Sigmoid colon (tissue), 7 donors: ENCODE measurements around the gene ERCC3. TPM values are rescaled to one million over a fixed set of nuclear protein-coding genes. Genes with fewer than 3 reads are reported as not detected.

Experiments
- DNase-seq: peaks from one replicate; pipeline ENCODE4 v3.0.0-alpha.2; 2019
- H3K27ac ChIP-seq, 4 donors: fragments of 200-600 bp; sonication (generic); one replicate each; pipeline ENCODE4 v1.5.1; 2016 to 2019; ENCODE audit warnings: mild to moderate bottlenecking in 1 of 4
- H3K27me3 ChIP-seq, 3 donors: fragments of 200-600 bp; sonication (generic); one replicate each; pipeline ENCODE4 v1.5.1; 2019; ENCODE audit warnings: mild to moderate bottlenecking in 1 of 3
- H3K36me3 ChIP-seq, 4 donors: fragments of 200-600 bp; sonication (generic); one replicate each; pipeline ENCODE4 v1.5.1; 2016 to 2019
- H3K4me1 ChIP-seq, 4 donors: fragments of 200-600 bp; sonication (generic); one replicate each; pipeline ENCODE4 v1.5.1; 2017 to 2019
- H3K4me3 ChIP-seq, 4 donors: fragments of 200-600 bp; sonication (generic); one replicate each; pipeline ENCODE4 v1.5.1; 2017 to 2019; ENCODE audit warnings: mild to moderate bottlenecking in 2 of 4, moderate library complexity in 1 of 4
- H3K9me3 ChIP-seq, 4 donors: fragments of 200-600 bp in 3 of 4; sonication (generic) in 3 of 4; one replicate each; pipeline versions ENCODE4 v1.5.1 to v1.6.1; 2013 to 2019
- EP300 ChIP-seq, 4 donors: sonication (generic); formaldehyde crosslinking; IDR thresholded peaks; one replicate each; pipeline ENCODE4 v1.6.1; 2017; ENCODE audit warnings: antibody characterized with exemption in 4 of 4
- POLR2A ChIP-seq, 2 donors: fragments of 450-650 bp; IDR thresholded peaks; one replicate each; pipeline ENCODE4 v1.6.1; 2016; ENCODE audit warnings: antibody characterized with exemption in 2 of 2, mild to moderate bottlenecking in 2 of 2, moderate library complexity in 2 of 2
- POLR2AphosphoS5 ChIP-seq, 4 donors: sonication (generic); formaldehyde crosslinking; IDR thresholded peaks; one replicate each; pipeline ENCODE4 v1.6.1; 2017; ENCODE audit warnings: antibody characterized with exemption in 4 of 4
- WGBS, 2 donors: extraction: QIAGEN DNeasy Blood & Tissue Kit; methylation state at CpG; one replicate each; pipeline ENCODE4 v1.1.7; 2013; 5-methylcytosine and 5-hydroxymethylcytosine counted together
- intact Hi-C: fragments of 100-400 bp; cut with DNase I; formaldehyde crosslinking; loops from one replicate; pipeline ENCODE4 v1.15.1; 2023
- polyA plus RNA-seq, 3 donors: library from polyadenylated mRNA; stranded (reverse); fragments of 200-250 nt; gene quantifications; one replicate each; pipeline ENCODE4 v1.2.3, GENCODE V29; 2013
- total RNA-seq, 4 donors: library from RNA; depleted of rRNA; stranded (reverse); fragments of >200 nt; gene quantifications; one replicate each; pipeline ENCODE4 v1.1.0, GENCODE V29; 2016
- TF ChIP-seq, protein P1 (sequence below), 4 experiments: fragments of 450-650 bp in 3 of 4; fragments of 200-600 bp in 1 of 4; IDR thresholded peaks; one replicate each; pipeline ENCODE4 v1.5.1; 2016 to 2019; ENCODE audit warnings: antibody characterized with exemption in 4 of 4, mild to moderate bottlenecking in 3 of 4, moderate library complexity in 2 of 4
- donor health status: healthy with polysubstance abuse.
- donor health status: Bipolar disorder and iron deficiency.
- donor health status: healthy.

Gene ERCC3
- total and polyA plus RNA-seq, 7 donors: 15.6 to 44.8 (median 31.7) TPM

DNA sequence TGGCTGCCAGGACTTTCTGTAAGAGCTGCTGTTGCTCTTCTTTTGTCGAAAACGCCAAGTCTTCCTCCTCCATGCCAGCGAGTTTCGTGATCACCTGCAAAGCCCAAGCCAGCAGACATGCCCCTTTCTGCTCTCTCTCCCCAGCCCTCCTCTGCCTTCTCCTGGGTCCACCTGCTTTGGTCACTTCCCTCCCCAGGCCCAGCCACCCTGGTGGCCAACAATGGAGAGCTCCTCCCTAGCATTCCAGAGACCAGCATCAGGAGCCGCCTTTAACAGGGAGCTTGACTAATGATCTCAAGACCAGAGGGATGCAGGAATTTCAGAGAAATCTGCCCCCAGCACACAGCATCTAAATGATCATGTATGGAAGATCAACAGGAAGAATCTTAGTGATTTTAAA lies 34.6 kb downstream of the ERCC3 start:
- peaks cover 6 to 81% (median 31%) of the 10 kb centered on the region in 4 donors for H3K36me3 ChIP-seq
- TF ChIP-seq EP300 (IDR thresholded peaks at IDR 0.05) (no peak), POLR2A (IDR thresholded peaks at IDR 0.05) (no peak), POLR2AphosphoS5 (IDR thresholded peaks at IDR 0.05) (no peak)
- TF ChIP-seq, protein P1, sequence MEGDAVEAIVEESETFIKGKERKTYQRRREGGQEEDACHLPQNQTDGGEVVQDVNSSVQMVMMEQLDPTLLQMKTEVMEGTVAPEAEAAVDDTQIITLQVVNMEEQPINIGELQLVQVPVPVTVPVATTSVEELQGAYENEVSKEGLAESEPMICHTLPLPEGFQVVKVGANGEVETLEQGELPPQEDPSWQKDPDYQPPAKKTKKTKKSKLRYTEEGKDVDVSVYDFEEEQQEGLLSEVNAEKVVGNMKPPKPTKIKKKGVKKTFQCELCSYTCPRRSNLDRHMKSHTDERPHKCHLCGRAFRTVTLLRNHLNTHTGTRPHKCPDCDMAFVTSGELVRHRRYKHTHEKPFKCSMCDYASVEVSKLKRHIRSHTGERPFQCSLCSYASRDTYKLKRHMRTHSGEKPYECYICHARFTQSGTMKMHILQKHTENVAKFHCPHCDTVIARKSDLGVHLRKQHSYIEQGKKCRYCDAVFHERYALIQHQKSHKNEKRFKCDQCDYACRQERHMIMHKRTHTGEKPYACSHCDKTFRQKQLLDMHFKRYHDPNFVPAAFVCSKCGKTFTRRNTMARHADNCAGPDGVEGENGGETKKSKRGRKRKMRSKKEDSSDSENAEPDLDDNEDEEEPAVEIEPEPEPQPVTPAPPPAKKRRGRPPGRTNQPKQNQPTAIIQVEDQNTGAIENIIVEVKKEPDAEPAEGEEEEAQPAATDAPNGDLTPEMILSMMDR (IDR thresholded peaks at IDR 0.05): no peak
- H3K4me3 ChIP-seq: no peak overlapping the region
- 97 to 98% methylated on average over 5 of the region's 5 CpGs for WGBS, 2 donors
- no peak for DNase-seq
- no peaks in the 10 kb centered on the region for H3K27me3 ChIP-seq
- no peaks in the 10 kb centered on the region for H3K4me1 ChIP-seq
- intact Hi-C loops: no loop called here
- no peak overlapping the region for H3K27ac ChIP-seq
- H3K9me3 ChIP-seq: no peaks in the 10 kb centered on the region

DNA sequence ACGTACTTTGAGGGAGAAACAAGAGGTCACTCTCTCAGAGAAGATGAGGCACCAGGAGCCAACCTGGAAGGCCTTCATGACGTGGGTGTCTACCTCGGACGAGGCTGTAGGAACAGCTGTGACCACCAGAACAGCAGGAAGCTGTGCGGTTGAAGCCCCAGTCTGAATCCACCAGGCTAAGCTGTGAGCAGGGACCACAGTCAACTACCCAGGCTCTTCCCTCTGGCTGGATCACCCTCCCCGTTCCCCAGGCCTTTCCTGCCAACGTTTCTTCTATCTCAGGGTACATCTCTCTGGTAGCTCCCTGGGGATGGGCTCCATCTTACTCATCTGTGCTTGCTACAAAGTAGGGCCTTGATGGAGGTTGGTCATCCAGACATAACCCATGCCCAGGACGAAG lies 37.1 kb downstream of the ERCC3 start:
- Histone ChIP-seq H3K4me1 (no peaks in the 10 kb centered on the region), H3K9me3 (no peaks in the 10 kb centered on the region), H3K27ac (no peak overlapping the region), H3K27me3 (no peaks in the 10 kb centered on the region), H3K36me3 (peaks cover 6 to 58% (median 31%) of the 10 kb centered on the region in 4 donors), H3K4me3 (no peak overlapping the region)
- DNase-seq: no peak
- intact Hi-C loops: no loop called here
- WGBS, 2 donors: 78 to 86% methylated on average over 8 of the region's 8 CpGs
- TF ChIP-seq, protein P1 (IDR thresholded peaks at IDR 0.05): no peak
- TF ChIP-seq POLR2AphosphoS5 (IDR thresholded peaks at IDR 0.05) (no peak), POLR2A (IDR thresholded peaks at IDR 0.05) (no peak), EP300 (IDR thresholded peaks at IDR 0.05) (no peak)

DNA sequence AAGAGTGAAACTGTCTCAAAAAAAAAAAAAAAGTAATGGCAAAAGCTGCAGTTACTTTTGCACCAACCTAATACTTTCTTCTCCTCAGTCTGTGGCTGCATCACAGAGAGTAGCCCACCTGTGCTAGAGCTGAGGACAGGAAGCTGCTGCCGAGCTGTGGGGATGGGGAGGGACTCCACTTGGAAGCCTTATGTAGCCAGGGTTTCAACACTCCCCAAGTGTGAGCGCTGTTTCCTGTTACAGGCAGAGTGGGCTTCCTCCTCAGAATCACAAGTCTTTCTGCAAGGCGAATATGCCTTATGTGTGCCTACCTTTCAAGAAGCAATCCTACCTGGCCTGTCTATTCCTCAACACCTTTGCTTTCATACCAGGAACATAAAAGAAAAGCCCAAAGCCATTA lies 37.6 kb downstream of the ERCC3 start:
- 86 to 93% methylated on average over 3 of the region's 3 CpGs for WGBS, 2 donors
- Histone ChIP-seq H3K4me1 (no peaks in the 10 kb centered on the region), H3K9me3 (no peaks in the 10 kb centered on the region), H3K36me3 (peaks cover 6 to 53% (median 31%) of the 10 kb centered on the region in 4 donors), H3K27me3 (no peaks in the 10 kb centered on the region), H3K27ac (no peak overlapping the region), H3K4me3 (no peak overlapping the region)
- no peak for DNase-seq
- intact Hi-C loops: no loop called here
- TF ChIP-seq POLR2AphosphoS5 (IDR thresholded peaks at IDR 0.05) (no peak), POLR2A (IDR thresholded peaks at IDR 0.05) (no peak), EP300 (IDR thresholded peaks at IDR 0.05) (no peak)
- TF ChIP-seq, protein P1 (IDR thresholded peaks at IDR 0.05): no peak

DNA sequence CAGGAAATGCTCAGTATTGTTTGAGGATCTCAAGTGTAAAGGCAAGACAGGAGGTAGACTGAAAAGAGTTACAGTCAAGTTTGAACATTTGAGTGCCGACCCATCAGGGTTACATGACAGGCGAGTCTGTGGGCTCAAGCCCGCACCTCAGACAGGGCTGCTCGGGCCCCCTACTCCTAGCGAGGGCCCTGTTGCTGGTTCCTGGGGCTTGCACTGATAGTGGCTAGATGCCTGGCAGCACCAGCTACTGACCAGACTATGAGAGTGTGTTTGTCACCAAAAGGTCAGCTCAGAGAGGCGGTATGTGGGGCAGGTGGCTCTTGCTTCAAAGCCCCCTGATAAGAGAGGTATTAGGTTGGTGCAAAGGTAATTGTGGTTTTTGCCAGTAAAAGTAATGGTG lies 38.2 kb downstream of the ERCC3 start:
- no peaks in the 10 kb centered on the region for H3K27me3 ChIP-seq
- peak overlapping the region in 2 of 4 donors; percentile 2 to 39 for H3K27ac ChIP-seq
- TF ChIP-seq POLR2A (IDR thresholded peaks at IDR 0.05) (no peak), EP300 (IDR thresholded peaks at IDR 0.05) (no peak), POLR2AphosphoS5 (IDR thresholded peaks at IDR 0.05) (no peak)
- TF ChIP-seq, protein P1 (IDR thresholded peaks at IDR 0.05): no peak
- no peaks in the 10 kb centered on the region for H3K4me1 ChIP-seq
- no peak overlapping the region for H3K4me3 ChIP-seq
- intact Hi-C loops: no loop called here
- no peaks in the 10 kb centered on the region for H3K9me3 ChIP-seq
- peaks cover 6 to 47% (median 28%) of the 10 kb centered on the region in 4 donors for H3K36me3 ChIP-seq
- DNase-seq: no peak
- WGBS, 2 donors: 97 to 98% methylated on average over 6 of the region's 6 CpGs

DNA sequence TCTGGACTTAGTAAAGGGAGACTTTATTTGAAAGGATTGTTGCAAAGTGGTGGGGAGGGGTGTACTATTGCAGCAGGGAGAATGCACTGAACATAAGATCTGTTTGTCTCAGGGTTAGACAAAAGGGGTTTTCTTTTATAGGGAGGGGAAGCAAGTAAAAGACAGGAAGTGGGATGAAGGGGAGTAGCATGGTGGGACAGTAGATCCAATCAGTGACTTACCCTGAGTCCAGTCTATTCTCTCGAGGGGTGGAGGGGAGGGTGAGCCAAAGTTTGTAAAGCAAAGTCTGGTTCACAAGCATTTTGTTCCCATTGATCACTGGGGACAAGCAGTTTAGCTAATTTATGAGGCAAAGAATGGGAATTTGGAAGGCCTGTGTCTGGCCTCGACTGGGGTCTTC lies 38.8 kb downstream of the ERCC3 start:
- no peak overlapping the region for H3K27ac ChIP-seq
- intact Hi-C loops: no loop called here
- no peaks in the 10 kb centered on the region for H3K27me3 ChIP-seq
- H3K36me3 ChIP-seq: peaks cover 3 to 41% (median 23%) of the 10 kb centered on the region in 4 donors
- H3K4me1 ChIP-seq: no peaks in the 10 kb centered on the region
- no peak for TF ChIP-seq POLR2A (IDR thresholded peaks at IDR 0.05)
- TF ChIP-seq EP300 (IDR thresholded peaks at IDR 0.05): no peak
- TF ChIP-seq, protein P1 (IDR thresholded peaks at IDR 0.05): no peak
- no peak for TF ChIP-seq POLR2AphosphoS5 (IDR thresholded peaks at IDR 0.05)
- 82 to 83% methylated on average over 2 of the region's 2 CpGs for WGBS, 2 donors
- no peak overlapping the region for H3K4me3 ChIP-seq
- DNase-seq: no peak
- H3K9me3 ChIP-seq: no peaks in the 10 kb centered on the region
